IPS-18c (cell line): Measurements from ENCODE around the gene BANP.
"Not testable (repeated sequence)": the region's sequence is repeated elsewhere in the genome, so short reads cannot be mapped to it uniquely, and the experiment has no call there.

Experiments used
- H3K4me3 ChIP-seq: 2 replicates; pipeline ENCODE4 v1.7.0; 2013; ENCODE audit warnings: low read depth, mild to moderate bottlenecking, low read length, moderate library complexity; ENCODE audit not compliant: insufficient read depth
- H3K9me3 ChIP-seq: one replicate; pipeline ENCODE4 v1.6.1; 2013; ENCODE audit warnings: mild to moderate bottlenecking, low read length, moderate library complexity; ENCODE audit not compliant: control insufficient read depth, insufficient read depth

The BANP gene

DNA sequence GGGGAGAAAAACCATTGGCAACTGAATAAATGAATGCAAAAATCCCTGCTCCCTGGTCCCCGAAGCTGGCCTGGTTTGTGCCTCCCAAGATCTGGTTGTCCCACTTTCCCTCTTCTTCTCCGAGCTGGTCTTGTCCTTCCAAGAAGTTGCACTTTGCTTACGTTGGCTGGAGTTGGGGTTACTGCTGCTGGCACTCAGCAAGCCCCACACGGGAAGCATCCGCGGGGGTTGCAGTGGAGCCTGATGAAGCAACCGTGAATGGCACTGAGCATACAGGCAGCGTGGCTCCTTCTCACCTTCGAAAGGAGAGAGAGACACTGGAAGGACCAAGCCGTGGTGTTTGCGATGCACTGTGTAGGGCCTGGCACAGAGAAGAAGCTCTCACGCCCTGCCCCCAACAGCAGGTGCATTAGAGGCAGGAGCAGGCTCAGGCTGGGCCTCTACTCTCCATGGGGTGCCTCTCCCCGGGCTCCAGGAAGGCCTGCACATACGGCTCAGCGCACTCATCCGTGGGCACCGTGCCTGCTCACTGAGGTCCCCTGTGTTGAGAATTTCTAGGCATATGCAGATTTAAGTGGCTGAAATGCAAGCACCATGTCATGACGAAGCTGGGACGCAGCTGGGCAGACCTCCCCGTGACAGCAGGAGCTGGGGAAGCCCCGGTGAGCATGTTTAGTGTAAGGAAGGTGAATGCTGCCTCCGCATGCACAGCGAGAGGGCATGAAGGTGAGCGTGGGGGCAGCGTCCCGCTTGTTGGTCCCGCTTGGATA lies 27.0 kb upstream of the BANP start:
- no peaks in the 10 kb centered on the region for H3K9me3 ChIP-seq
- no peak overlapping the region for H3K4me3 ChIP-seq

DNA sequence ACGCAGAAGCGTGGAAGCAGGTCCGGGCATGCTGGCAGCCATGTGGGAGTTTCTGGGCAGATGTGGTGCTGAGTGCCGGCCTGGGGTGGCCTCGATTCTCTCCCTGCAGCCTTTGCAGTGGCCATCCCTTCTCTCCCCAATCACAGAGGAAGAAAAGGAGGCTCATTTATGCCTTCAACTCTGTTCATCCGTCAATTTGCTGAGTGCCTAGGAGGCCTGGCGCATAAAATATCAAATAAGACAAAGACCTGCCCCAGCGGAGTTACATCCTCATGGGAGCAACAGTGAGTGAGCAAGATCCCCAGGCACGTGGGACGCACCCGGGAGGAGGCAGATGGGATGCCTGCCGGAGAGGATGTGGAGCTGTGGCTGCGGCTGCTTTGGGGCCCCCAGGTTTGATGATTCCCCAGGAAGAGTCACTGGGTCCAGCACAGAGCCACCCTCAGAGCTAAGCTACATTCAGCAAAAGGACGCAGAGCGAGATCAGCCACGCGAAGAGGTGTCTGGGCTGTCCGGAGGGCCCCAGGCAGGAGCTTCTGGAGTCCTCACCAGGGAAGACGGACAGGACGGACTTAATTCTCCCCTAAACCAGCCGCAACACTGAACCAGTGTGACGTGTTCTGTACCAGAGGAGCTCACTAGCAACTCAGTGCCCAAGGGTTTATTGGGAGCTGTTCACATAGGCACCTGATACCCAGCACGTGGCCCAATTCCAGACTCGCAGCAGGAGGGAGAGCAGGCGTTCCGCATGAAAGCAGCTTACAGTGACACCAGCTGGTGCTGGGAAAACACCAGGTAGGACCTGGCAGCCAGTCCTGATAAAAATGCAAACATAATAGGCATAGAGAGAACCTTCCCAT lies 26.2 kb upstream of the BANP start:
- H3K9me3 ChIP-seq: no peaks in the 10 kb centered on the region
- no peak overlapping the region for H3K4me3 ChIP-seq

DNA sequence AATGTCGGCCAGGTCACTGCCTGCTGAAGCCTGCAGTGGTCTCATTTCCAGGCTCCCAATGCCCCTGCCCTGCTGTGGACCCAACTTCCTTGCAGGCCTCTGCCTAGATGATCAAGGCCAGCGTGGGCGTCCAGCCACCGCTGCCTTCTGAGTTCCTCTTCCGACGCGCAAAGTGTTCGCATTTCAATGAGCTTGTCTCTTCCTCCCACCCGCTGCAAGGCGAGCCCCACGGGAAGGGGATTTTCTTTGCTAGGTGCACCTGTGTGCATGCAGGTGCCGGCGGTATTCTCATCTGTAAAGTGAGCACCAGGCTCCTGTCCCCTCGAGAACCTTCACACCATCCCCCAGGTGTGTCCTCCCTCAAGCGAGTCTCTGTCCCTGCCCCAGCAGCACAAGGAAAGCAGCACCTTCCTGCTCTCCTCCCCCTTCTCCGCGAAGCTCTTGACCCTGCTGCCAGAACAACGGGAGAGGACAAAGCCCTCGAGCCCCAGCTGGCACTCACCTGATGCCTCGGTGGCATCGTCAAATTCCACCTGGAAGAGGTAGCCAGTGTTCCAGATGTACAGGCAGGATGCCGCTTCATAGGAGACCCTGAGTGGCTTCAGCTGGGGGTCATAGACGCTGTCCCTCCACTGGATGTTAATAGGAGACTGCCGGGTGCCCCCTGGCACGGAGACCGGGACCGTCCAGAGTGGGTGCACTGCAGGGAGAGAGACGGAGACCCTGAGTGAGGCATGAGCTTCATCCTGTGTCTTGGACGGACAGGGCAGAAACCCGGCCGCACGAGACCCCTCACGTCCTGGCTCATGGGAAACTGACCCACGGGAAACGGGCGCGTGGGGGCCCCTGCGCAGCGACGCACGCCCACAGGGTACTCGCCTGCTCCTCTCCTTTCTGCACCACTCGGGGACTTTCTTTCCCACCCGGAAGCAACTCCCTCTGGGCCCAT lies 24.7 kb upstream of the BANP start:
- H3K4me3 ChIP-seq: no peak overlapping the region
- H3K9me3 ChIP-seq: no peaks in the 10 kb centered on the region

DNA sequence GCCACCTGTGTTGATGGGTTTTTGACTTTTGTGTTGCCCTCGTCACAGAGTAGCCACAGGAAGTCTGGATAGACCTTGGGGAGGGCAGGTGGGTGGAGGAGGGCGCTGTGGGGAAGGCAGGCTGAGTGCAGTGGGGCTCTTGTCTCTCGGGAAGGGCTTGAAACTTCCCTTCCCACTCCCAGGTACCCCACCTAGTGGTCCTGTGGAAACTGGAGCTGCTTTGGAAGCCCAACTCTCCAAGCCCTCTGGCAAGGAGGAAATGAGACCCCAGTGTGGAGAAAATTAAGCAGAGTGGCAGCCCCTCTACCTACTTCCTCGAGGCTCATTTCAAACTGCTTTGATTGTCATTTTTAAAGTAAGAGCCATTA lies 24.1 kb upstream of the BANP start:
- Histone ChIP-seq H3K4me3 (no peak overlapping the region), H3K9me3 (no peaks in the 10 kb centered on the region)

DNA sequence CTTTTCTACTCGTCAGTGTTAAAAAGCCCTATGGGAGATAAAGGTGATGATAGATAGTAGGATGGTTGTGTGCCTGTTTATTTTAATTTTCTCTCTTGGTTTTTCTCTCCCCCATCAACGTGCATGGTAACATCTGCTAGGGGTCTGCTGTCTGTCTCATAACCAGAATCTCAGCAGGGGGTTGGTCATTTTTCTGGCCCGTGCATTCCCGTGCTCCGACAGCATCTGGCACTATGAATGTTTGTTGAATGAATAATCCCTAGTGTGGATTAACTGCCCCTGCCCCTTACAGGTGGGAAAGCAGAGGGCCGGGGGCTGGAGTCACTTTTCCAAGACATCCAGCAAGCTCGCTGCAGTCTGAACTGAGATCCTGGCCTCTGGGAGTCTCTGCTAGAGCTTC lies 21.2 kb upstream of the BANP start:
- H3K4me3 ChIP-seq: no peak overlapping the region
- no peaks in the 10 kb centered on the region for H3K9me3 ChIP-seq

DNA sequence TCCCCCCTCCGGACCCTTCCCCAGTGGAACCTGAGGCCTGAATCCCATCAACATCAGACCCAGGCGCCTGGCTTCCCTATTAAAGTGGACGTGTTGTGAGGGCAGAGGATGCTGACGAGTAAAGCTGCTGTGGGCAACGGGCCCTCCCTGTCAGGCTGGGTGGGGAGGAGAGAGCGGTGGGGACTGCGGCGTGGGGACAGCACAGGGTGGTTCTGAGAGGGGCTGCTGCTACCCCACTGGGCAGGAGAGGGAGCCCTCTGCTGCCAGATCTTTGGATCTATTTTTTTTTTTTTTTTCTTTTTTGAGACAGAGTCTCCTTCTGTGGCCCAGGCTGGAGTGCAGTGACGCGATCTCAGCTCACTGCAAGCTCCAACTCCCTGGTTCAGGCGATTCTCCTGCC lies 20.8 kb upstream of the BANP start:
- Histone ChIP-seq H3K4me3 (no peak overlapping the region), H3K9me3 (no peaks in the 10 kb centered on the region)

DNA sequence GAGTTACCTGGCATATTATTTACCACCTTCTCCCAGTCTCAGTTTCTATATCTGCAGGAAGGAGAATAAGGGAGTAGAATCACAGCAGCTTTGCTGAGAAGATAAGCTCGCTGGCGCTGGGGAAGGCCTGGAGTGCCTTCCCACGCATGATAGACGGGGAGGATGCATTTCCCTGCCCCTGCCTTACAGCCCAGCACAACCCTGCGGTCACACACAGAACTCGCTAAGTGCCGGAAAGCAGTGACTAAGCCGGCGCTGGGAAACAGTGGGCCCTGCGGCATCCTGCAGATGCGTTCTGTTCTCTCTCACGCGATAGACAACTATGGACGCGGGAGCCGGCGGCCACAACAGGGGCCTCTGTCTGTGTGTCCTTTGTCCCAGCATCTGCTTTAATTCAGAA lies 19.7 kb upstream of the BANP start:
- H3K4me3 ChIP-seq: no peak overlapping the region
- no peaks in the 10 kb centered on the region for H3K9me3 ChIP-seq

DNA sequence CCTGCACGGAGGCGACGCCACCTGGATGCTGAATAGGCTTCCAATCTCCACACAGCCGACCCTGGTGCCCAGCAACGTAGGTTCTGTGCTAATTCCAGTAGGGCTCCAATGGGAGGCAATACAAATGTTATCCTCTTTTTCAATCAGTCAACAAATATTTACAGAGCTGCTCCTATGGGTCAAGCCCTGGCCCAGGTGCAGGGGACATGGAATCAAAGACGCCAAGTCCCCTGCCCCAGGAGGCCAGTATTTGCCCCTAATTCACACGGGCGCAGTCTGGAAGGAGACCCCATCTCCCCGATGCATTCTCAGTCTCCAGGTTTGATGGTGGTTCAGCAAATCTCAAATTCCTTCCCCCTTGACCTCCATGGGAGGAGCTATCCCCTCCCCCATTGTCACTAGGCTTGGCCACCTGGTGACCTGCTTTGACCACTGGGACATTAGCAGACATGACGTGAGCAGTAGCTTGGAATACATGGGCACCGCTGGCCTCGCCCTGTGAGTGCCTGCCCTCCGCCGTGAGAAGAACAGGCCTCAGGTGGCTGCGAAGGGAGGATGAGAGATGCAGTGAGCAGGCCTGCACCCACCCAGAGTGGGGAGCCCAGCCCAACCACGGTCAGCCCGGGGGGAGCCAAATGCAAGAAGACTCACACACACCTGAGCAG lies 18.6 kb upstream of the BANP start:
- not testable (repeated sequence) for H3K9me3 ChIP-seq

DNA sequence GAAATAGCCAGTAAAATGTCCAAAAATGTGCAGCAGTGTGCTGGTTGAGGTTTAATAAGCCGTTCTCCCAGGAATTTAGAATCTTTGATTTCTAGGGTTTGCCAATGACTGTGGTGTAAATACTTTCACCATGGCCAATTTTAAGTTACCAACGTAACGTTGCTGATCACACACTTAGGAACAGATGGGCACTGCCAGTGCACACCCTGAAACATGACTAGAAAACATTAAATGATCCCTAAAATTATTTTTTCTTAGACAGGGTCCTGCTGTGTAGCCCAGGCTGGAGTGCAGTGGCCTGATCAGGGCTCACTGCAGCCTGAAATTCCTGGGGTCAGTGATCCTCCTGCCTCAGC lies 18.1 kb upstream of the BANP start:
- H3K9me3 ChIP-seq: no peaks in the 10 kb centered on the region
- no peak overlapping the region for H3K4me3 ChIP-seq

More for the DNA sequence above, 18.6 kb upstream of the BANP start:
- not testable (repeated sequence) for H3K4me3 ChIP-seq

DNA sequence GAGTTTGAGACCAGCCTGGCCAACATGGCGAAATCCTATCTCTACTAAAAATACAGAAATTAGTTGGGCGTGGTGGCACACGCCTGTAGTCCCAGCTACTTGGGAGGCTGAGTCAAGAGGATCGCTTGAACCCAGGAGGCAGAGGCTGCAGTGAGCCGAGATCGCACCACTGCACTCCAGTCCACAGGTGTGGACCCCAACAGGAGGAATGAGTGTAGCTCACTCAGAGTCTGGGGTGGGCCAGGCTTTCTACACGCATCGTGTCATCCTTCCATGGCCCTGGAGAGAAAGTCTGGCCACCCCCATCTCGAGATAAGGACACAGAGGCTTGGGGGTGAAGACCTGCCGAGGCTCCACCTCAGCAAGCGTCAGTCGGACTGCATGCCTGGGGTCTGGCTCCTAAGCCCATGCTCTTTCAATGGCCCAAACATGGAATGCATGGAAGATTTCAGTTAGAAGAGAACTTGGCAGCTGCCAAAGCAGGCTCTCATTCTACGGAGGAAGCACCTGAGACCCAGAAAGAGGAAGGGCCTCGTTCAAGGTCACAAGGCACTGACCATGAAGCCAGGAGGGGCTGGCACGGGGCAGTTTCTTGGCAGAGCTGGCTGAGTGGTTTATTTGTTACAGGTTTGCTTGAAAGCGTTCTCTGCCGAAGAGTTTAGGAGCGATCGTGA lies 16.3 kb upstream of the BANP start:
- H3K9me3 ChIP-seq, H3K4me3 ChIP-seq: not testable (repeated sequence)

DNA sequence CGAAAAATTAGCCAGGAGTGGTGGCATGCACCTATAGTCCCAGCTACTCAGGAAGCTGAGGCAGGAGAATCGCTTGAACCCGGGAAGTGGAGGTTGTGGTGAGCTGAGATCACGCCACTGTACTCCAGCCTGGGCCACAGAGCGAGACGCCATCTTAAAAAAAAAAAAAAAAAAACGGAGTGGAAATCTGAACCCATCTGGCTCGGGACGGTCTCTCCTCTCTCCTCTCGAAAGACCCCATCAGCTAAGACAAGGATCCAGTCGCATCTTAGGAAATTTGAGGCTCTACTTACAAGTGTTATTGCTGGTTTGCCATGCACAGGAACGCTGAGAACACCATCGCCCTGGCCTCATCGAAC lies 15.2 kb upstream of the BANP start:
- not testable (repeated sequence) for H3K4me3 ChIP-seq

DNA sequence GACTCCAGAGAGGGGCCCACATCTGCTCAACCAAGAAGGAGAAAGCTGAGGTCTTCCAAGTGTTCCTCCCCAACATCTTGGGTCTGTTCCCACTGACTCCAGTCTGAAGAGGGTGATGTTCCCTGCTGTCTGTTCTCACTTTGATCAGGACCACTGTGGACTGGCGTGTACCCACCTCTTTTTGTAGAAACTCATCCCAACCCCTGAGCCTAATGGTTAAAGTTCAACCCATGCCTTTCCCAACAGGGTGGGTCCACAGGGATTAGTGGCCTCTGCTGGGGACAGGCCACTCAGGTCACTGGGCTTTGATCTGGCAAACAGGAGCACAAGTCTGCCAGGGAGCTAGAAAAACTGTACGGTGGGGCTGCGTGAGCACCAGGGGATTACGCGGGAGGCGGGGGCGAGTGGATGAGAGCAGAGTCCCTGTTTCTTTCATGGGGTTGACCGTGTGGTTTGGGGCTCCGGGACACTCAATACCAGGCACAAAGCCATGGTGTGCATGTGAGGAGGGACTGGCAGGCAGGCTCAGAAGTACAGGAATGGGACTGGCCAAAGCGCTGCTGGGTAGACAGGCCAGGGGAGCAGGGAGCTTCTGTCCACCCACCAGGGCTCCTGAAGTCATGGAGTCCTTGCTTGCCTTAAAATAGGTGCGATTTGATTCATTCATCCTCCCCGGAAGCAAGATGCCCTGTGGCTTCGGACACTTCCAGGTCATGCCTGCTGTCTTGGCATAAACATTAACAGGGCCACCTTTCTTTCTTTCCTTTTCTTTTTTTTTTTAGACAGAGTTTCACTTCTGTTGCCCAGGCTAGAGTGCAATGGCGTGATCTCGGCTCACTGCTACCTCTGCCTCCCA lies 14.6 kb upstream of the BANP start, which contains the start of gene CA5A:
TSS of gene CA5A (minus strand) at position 155 of the 856 bp plus-strand sequence. CDS start at position 76, 79 bp downstream.
- Histone ChIP-seq H3K4me3 (no peak within 1 kb of the TSS), H3K9me3 (no peaks in the 10 kb centered on the region)

More for the DNA sequence above, 15.2 kb upstream of the BANP start:
- not testable (repeated sequence) for H3K9me3 ChIP-seq

DNA sequence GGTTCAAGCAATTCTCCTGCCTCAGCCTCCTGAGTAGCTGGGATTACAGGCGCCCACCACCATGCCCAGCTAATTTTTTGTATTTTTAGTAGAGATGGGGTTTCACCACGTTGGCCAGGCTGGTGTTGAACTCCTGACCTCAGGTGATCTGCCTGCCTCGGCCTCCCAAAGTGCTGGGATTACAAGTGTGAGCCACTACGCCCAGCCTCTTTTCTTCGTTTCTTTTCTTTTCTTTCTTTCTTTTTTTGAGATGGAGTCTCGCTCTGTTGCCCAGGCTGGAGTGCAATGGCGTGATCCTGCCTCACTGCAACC lies 14.0 kb upstream of the BANP start:
- H3K9me3 ChIP-seq, H3K4me3 ChIP-seq: not testable (repeated sequence)

DNA sequence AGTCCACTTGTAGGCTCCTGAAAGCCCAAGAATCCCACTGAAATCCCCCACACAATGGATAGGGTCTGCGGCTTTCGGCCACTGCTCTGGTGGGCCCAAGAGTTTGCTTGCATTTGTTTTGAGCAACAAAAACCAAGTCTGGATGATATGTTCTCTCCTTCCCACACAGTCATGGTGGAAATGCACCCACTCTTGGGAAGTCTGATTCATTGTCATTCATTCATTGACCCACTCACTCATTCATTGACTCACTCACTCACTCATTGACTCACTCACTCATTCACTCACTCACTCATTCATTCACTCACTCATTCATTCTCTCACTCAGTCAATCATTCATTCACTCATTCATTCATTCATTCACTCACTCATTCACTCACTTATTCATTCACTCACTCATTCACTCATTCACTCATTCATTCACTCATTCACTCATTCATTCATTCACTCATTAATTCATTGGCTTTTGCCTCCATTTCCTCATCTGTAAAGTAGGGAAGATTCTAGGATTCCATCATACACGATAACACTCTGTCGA lies 12.8 kb upstream of the BANP start:
- no peak overlapping the region for H3K4me3 ChIP-seq
- H3K9me3 ChIP-seq: no peaks in the 10 kb centered on the region

DNA sequence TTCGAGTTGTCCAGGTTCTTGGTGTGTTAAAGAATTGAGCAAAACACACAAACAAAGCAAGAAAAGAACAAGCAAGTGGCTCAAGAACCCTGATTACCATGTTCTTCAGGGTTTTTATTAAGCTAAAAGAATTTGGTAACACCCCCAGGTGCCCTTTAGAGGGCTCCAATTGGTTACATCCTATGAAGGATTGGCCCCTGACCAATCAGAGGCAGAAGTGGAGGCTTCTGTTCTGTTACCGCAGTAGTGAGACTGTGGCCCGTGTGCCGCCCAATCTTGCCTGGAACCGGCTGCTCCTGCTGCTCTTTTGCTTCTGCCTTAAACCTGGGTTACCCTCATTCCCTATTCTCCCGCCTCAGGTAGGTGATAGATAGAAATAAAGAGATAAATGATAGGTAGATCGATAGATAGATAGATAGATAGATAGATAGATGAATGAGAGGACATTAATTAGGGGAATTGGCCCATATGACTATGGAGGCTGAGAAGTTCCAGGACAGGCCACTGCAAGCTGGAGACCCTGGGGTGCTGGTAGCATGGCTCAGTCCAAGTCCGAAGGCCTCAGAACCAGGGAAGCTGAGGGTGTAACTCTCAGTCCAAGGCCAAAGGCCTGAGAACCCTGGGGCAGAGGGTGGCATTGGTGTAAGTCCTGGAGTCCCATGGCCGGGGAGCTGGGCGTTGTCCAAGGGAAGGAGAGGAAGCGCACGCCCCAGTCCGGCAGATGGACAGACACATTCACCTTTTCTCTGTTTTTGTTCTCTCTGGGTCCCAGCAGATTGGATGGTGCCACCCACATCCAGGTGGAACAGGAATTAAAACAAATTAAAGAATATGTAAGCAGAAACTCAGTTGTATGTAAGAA lies 11.4 kb upstream of the BANP start:
- Histone ChIP-seq H3K4me3 (no peak overlapping the region), H3K9me3 (no peaks in the 10 kb centered on the region)
